PC-9 (cell line): ENCODE data around the gene OR6V1. TPM values are rescaled to one million over a fixed set of nuclear protein-coding genes. Genes with fewer than 3 reads are reported as not detected.

Experiments
- BruUV-seq: library from RNA; stranded (reverse); fragments of 400-500 nt; replicated peaks from 2 replicates; lab custom pipeline; 2021; lab: Mats Ljungman, UMichigan
- CTCF ChIA-PET: fragments of 300-600 bp; sonication (Branson Sonifier 250); formaldehyde crosslinking; loops from one replicate; lab custom pipeline; 2022; ENCODE audit warnings: antibody characterized with exemption; lab: Charles Lee
- POLR2A ChIA-PET: fragments of 300-600 bp; sonication (Branson Sonifier 250); formaldehyde crosslinking; loops from one replicate; lab custom pipeline; 2022; ENCODE audit warnings: antibody characterized with exemption; ENCODE audit not compliant: unreplicated experiment; lab: Charles Lee
- DNase-seq, 2 experiments: peaks; one replicate each; pipeline versions ENCODE4 v3.0.0 to v3.0.0-alpha.2; 2015 to 2022; ENCODE audit warnings: mixed read lengths in 1 of 2
- H2AFZ ChIP-seq: fragments of 200-600 bp; sonication (generic); 2 replicates; pipeline ENCODE4 v1.8.1; 2017; ENCODE audit warnings: antibody characterized with exemption
- H3F3A ChIP-seq: fragments of 200-600 bp; sonication (generic); 2 replicates; pipeline ENCODE4 v1.8.1; 2017; ENCODE audit warnings: antibody characterized with exemption, mild to moderate bottlenecking, low read depth; ENCODE audit not compliant: insufficient read depth
- H3K27ac ChIP-seq: fragments of 200-600 bp; sonication (generic); 2 replicates; pipeline ENCODE4 v1.6.1; 2016; ENCODE audit warnings: mixed run types
- H3K27me3 ChIP-seq: fragments of 200-600 bp; sonication (generic); 2 replicates; pipeline ENCODE4 v1.6.1; 2016; ENCODE audit warnings: low read depth, mixed run types; ENCODE audit not compliant: insufficient read depth
- H3K36me3 ChIP-seq: fragments of 200-600 bp; sonication (generic); 2 replicates; pipeline ENCODE4 v1.6.1; 2016; ENCODE audit warnings: low read depth, mixed run types
- H3K4me1 ChIP-seq: fragments of 200-600 bp; sonication (generic); replicated peaks from 2 replicates; pipeline ENCODE4 v1.6.1; 2016; ENCODE audit warnings: mixed run types; ENCODE audit not compliant: insufficient read depth
- H3K4me2 ChIP-seq: fragments of 200-600 bp; sonication (generic); 2 replicates; pipeline ENCODE4 v1.6.1; 2017; ENCODE audit warnings: mixed run types
- H3K4me3 ChIP-seq: fragments of 200-600 bp; sonication (generic); 2 replicates; pipeline ENCODE4 v1.6.1; 2016; ENCODE audit warnings: mixed run types
- H3K79me2 ChIP-seq: fragments of 200-600 bp; sonication (generic); 2 replicates; pipeline ENCODE4 v1.6.1; 2017; ENCODE audit warnings: low read depth, mixed run types
- H3K9me2 ChIP-seq: fragments of 200-600 bp; sonication (generic); 2 replicates; pipeline ENCODE4 v1.8.1; 2017; ENCODE audit warnings: mild to moderate bottlenecking; ENCODE audit not compliant: insufficient read depth
- H3K9me3 ChIP-seq: fragments of 200-600 bp; sonication (generic); 2 replicates; pipeline ENCODE4 v1.8.1; 2016; ENCODE audit warnings: low read depth; ENCODE audit not compliant: insufficient read depth
- H4K20me1 ChIP-seq: fragments of 200-600 bp; sonication (generic); 2 replicates; pipeline ENCODE4 v1.8.1; 2017; ENCODE audit not compliant: insufficient read depth
- EZH2 ChIP-seq: fragments of 200-600 bp; sonication (generic); IDR thresholded peaks from 2 replicates; pipeline ENCODE4 v1.8.0; 2017; ENCODE audit warnings: antibody characterized with exemption, low read depth
- intact Hi-C: fragments of 100-400 bp; cut with micrococcal nuclease; formaldehyde crosslinking; loops from one replicate; pipeline ENCODE4 v1.10.0; 2022; ENCODE audit not compliant: unreplicated experiment
- total RNA-seq: library from RNA; stranded (reverse); gene quantifications from 2 replicates; pipeline ENCODE4 v1.2.3, GENCODE V29; 2021
- TF ChIP-seq, protein P1 (sequence below): fragments of 200-600 bp; sonication (generic); conservative IDR thresholded peaks from 2 replicates; pipeline ENCODE4 v1.6.1; 2017; ENCODE audit warnings: mixed run types, antibody characterized with exemption, mild to moderate bottlenecking, moderate library complexity

Gene OR6V1
- total RNA-seq, 1 experiment from 2014 or later: not detected

- H3K9me3 ChIP-seq: no peaks in the 10 kb centered on the region
- no peaks in the 10 kb centered on the region for H3K36me3 ChIP-seq
- H3F3A ChIP-seq: no peaks in the 10 kb centered on the region
- DNase-seq: no peak
- intact Hi-C loops: loop anchor here (5.0 to 10.0 kb wide), 8 partner anchors 191 to 1031 kb away; partner anchors contain the start of gene TAS2R38
- no peak overlapping the region for H3K4me2 ChIP-seq
- TF ChIP-seq, protein P1, sequence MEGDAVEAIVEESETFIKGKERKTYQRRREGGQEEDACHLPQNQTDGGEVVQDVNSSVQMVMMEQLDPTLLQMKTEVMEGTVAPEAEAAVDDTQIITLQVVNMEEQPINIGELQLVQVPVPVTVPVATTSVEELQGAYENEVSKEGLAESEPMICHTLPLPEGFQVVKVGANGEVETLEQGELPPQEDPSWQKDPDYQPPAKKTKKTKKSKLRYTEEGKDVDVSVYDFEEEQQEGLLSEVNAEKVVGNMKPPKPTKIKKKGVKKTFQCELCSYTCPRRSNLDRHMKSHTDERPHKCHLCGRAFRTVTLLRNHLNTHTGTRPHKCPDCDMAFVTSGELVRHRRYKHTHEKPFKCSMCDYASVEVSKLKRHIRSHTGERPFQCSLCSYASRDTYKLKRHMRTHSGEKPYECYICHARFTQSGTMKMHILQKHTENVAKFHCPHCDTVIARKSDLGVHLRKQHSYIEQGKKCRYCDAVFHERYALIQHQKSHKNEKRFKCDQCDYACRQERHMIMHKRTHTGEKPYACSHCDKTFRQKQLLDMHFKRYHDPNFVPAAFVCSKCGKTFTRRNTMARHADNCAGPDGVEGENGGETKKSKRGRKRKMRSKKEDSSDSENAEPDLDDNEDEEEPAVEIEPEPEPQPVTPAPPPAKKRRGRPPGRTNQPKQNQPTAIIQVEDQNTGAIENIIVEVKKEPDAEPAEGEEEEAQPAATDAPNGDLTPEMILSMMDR: no peak
- TF ChIP-seq EZH2: no peak
- H3K27me3 ChIP-seq: no peaks in the 10 kb centered on the region
- POLR2A ChIA-PET: interaction anchor here (0.7 kb wide), 2 partner anchors 210 to 418 kb away, joined by 3 to 6 read pairs; no protein-coding TSS in a partner anchor
- no peak overlapping the region for H3K4me3 ChIP-seq
- no peaks in the 10 kb centered on the region for H4K20me1 ChIP-seq
- H3K9me2 ChIP-seq: no peaks in the 10 kb centered on the region
- BruUV-seq: no TSS peak
- no peak overlapping the region for H3K27ac ChIP-seq
- CTCF ChIA-PET: interaction anchor here (0.6 to 6.1 kb wide), 2 partner anchors 210 to 666 kb away, joined by 5 to 54 read pairs; no protein-coding TSS in a partner anchor
- H3K79me2 ChIP-seq: no peaks in the 10 kb centered on the region
- no peak overlapping the region for H2AFZ ChIP-seq
- peaks cover 4% of the 10 kb centered on the region; the same call in 1 of the 2 replicates for H3K4me1 ChIP-seq
These were observed 46.4 kb upstream of the OR6V1 start for GRCh38 chr7:143005632-143006260.

DNA sequence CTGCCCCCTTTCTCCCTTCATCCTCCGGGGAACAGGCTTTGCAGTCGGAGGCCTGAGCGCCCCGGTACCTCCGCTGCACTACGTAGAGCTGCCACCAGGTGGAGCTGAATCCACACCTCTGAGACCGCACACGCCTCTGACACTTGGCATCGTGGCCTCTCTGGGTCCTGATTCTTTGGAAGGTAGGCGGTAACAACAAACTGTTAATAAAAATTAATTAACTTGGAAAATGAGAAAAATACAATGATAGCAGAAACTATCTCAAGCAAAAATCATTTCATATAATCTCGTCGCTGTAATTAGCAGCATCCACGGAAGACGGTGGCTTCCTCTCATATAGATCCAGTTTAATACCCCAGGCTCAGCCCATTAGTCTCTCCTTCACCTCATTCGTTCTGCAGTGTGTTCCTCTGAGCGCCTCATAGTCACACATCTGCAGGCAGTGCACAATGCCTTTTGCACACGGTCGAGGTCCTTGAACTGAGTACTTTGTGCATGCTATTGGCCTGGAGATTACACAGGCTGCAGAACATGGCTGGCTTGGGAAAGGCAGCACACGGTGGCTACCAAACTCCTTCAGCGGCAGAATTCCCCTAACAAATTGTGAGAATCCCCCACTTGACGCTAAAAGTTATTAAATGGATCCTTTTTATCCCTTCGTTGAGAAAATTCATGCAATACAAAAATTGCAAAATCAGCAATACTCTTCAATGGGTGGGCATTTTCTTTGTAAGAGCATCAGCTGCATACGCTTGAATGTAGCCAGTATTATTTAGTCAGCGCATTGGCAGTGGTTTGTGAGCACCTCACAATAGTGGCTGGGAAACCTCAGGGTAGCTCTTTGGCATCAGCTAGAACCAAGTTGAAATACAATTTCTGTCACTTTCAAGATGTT, 43.9 kb upstream of the OR6V1 start:
- Histone ChIP-seq H3K4me1 (peaks cover 1% of the 10 kb centered on the region; the same call in 1 of the 2 replicates), H3K79me2 (no peaks in the 10 kb centered on the region), H3K9me3 (no peaks in the 10 kb centered on the region), H3K36me3 (no peaks in the 10 kb centered on the region), H4K20me1 (no peaks in the 10 kb centered on the region), H2AFZ (no peak overlapping the region), H3F3A (no peaks in the 10 kb centered on the region), H3K4me3 (no peak overlapping the region), H3K27ac (no peak overlapping the region), H3K27me3 (no peaks in the 10 kb centered on the region), H3K4me2 (no peak overlapping the region), H3K9me2 (no peaks in the 10 kb centered on the region)
- intact Hi-C loops: loop anchor here (1.0 to 10.0 kb wide), 11 partner anchors 193 to 1033 kb away; partner anchors contain the start of gene TAS2R38
- BruUV-seq: no TSS peak
- TF ChIP-seq, protein P1: peak; percentile 99
- TF ChIP-seq EZH2: no peak
- POLR2A ChIA-PET: no interaction called here
- peak; percentile 55 to 80 for DNase-seq
- CTCF ChIA-PET: interaction anchor here (0.6 to 6.1 kb wide), 6 partner anchors 9 to 903 kb away, joined by 3 to 54 read pairs (median 3); no protein-coding TSS in a partner anchor

GRCh38 chr7:143012001-143012400, 40.1 kb upstream of the OR6V1 start:
- TF ChIP-seq, protein P1: no peak
- TF ChIP-seq EZH2: no peak
- H3K9me2 ChIP-seq: no peaks in the 10 kb centered on the region
- no peak overlapping the region for H3K27ac ChIP-seq
- no TSS peak for BruUV-seq
- ChIA-PET POLR2A (no interaction called here), CTCF (interaction anchor here (0.6 to 0.8 kb wide), 2 partner anchors 203 to 989 kb away, joined by 3 read pairs; no protein-coding TSS in a partner anchor)
- H3K9me3 ChIP-seq: no peaks in the 10 kb centered on the region
- H3K79me2 ChIP-seq: no peaks in the 10 kb centered on the region
- intact Hi-C loops: no loop called here
- H3K4me3 ChIP-seq: no peak overlapping the region
- no peaks in the 10 kb centered on the region for H3K27me3 ChIP-seq
- no peak overlapping the region for H3K4me2 ChIP-seq
- H3K36me3 ChIP-seq: no peaks in the 10 kb centered on the region
- H2AFZ ChIP-seq: no peak overlapping the region
- H4K20me1 ChIP-seq: no peaks in the 10 kb centered on the region
- no peaks in the 10 kb centered on the region for H3F3A ChIP-seq
- no peak for DNase-seq
- no peaks in the 10 kb centered on the region; the same call in 1 of the 2 replicates for H3K4me1 ChIP-seq
